ENCODE results near the gene MYH11. TPM values are rescaled to one million over a fixed set of nuclear protein-coding genes. Genes with fewer than 3 reads are reported as not detected.

Gene MYH11
- total RNA-seq, 4 donors from 2014 or later, result 5.6 to 57.7 (median 20.4) TPM

DNA sequence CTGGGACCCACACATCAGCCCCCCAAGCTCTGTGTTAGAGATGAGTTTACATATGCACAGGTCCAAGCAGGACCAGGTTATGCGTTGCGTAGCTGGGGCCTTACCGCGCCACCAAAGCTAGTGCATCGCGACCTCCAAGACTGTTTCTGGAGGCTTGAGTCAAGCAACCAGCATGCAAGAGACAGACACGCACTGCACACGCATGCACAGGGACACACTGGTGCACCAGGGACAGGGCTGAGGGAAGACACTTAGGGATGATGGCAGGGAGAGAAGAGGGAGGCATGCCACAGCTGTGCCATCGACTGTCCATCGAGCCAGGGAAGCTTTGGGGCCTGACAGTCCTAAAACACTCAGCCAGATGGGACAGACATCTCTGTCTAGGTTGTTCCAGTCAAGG lies 72.8 kb downstream of the MYH11 start:
- TF ChIP-seq, protein P1, sequence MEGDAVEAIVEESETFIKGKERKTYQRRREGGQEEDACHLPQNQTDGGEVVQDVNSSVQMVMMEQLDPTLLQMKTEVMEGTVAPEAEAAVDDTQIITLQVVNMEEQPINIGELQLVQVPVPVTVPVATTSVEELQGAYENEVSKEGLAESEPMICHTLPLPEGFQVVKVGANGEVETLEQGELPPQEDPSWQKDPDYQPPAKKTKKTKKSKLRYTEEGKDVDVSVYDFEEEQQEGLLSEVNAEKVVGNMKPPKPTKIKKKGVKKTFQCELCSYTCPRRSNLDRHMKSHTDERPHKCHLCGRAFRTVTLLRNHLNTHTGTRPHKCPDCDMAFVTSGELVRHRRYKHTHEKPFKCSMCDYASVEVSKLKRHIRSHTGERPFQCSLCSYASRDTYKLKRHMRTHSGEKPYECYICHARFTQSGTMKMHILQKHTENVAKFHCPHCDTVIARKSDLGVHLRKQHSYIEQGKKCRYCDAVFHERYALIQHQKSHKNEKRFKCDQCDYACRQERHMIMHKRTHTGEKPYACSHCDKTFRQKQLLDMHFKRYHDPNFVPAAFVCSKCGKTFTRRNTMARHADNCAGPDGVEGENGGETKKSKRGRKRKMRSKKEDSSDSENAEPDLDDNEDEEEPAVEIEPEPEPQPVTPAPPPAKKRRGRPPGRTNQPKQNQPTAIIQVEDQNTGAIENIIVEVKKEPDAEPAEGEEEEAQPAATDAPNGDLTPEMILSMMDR (IDR thresholded peaks at IDR 0.05 in 4 of 5, conservative IDR thresholded peaks at IDR 0.05 in 1 of 5), result no peak
- no peak for TF ChIP-seq POLR2A (IDR thresholded peaks at IDR 0.05)
- intact Hi-C loops (cut with DNase I; ENCODE audit: low total_unique reads), result no loop called here
- no peaks in the 10 kb centered on the region for H3K9me3 ChIP-seq
- no peak overlapping the region for H3K4me3 ChIP-seq
- no peak for DNase-seq
- H3K4me1 ChIP-seq, result no peaks in the 10 kb centered on the region
- no peaks in the 10 kb centered on the region for H3K27me3 ChIP-seq
- ATAC-seq, result no peak
- H3K27ac ChIP-seq, result no peak overlapping the region
- H3K36me3 ChIP-seq, result no peaks in the 10 kb centered on the region
- in situ Hi-C loops (cut with MboI; ENCODE audit: low sequenced_read_pairs in 4 of 4), result no loop called here

DNA sequence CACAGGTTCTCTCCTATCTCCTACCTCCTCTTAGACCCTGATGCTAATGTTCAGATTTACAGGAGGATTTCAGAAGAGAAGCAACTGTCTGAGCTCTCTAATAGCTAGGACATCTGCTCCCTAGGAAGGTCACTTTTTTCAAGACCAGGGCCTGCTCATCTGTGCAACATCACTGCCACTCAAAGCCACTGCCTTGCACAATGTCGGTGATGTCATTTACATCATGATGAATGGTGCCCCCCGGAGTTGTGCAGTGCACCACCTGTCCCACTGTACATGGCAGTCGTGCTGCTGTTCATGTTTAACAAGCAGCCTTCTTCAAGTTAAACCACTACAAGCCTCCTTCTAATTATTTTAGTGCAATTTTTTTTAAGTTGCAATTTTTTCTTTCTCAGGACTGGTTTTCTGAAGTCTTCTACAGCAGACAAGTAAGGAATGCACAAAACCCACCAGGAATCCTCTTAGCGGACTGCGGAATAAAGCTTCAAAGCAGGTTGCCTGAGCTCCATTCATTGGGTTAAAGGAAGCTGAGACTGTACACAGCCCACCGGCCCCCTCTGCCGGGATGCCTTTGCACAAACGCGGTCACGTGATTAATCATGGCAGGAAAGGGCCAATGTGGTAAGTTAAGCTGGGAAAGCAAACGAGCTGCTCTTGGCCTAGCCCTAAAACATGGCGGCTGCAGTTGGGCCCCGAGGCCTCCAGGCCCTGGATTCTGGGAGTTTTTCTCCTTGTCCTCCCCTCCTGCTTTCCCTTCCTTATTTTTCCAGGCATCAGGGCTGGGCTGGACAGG lies 74.1 kb downstream of the MYH11 start:
- DNase-seq, result no peak
- ATAC-seq, result no peak
- in situ Hi-C loops (cut with MboI; ENCODE audit: low sequenced_read_pairs in 4 of 4) (no loop called here), intact Hi-C loops (cut with DNase I; ENCODE audit: low total_unique reads) (no loop called here)
- no peaks in the 10 kb centered on the region for H3K9me3 ChIP-seq
- H3K27ac ChIP-seq, result no peak overlapping the region
- no peaks in the 10 kb centered on the region for H3K36me3 ChIP-seq
- no peaks in the 10 kb centered on the region for H3K4me1 ChIP-seq
- H3K4me3 ChIP-seq, result no peak overlapping the region
- TF ChIP-seq, protein P1 (IDR thresholded peaks at IDR 0.05 in 4 of 5, conservative IDR thresholded peaks at IDR 0.05 in 1 of 5), result no peak
- TF ChIP-seq POLR2A (IDR thresholded peaks at IDR 0.05), result no peak
- no peaks in the 10 kb centered on the region for H3K27me3 ChIP-seq

DNA sequence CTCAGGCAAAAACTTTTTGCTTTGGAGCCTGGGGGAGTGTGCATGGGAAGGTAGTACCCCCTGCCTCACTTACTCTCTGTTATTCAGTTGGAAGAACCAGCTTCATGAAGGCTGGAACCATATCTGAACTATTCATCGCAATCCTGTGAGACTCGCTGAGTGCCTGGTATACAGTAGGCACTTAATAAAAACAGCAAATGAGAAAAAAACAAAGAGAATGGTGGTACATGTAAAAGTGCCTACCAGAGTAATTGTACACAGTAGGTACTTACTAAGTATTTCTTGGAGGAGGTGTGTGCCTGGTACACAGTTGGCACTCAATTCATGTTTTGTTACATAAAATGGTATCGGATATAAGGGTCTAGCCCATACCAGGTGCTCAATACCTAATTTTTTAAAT lies 75.2 kb downstream of the MYH11 start:
- intact Hi-C loops (cut with DNase I; ENCODE audit: low total_unique reads) (no loop called here), in situ Hi-C loops (cut with MboI; ENCODE audit: low sequenced_read_pairs in 4 of 4) (no loop called here)
- Histone ChIP-seq H3K36me3 (no peaks in the 10 kb centered on the region), H3K9me3 (no peaks in the 10 kb centered on the region), H3K27ac (no peak overlapping the region), H3K4me3 (no peak overlapping the region), H3K4me1 (no peaks in the 10 kb centered on the region), H3K27me3 (no peaks in the 10 kb centered on the region)
- TF ChIP-seq, protein P1 (IDR thresholded peaks at IDR 0.05 in 4 of 5, conservative IDR thresholded peaks at IDR 0.05 in 1 of 5), result no peak
- no peak for TF ChIP-seq POLR2A (IDR thresholded peaks at IDR 0.05)
- ATAC-seq (no peak), DNase-seq (no peak)

DNA sequence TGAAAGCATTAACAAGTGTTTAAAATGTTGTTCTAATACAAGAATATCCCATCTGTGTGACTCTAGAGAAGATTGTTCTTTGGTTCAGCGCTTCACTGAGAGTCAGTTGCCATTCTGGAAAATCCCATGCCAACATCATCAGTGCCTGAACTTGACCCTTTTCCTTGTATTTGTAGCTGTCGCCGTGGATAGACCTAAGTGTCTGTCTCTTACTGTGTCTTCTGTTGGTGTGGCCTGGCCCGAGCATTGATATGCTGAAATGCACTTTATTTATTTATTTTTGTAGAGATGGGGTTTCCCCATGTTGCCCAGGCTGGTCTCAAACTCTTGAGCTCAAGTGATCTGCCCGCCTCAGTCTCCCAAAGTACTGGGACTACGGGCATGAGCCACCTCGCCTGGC lies 76.0 kb downstream of the MYH11 start:
- in situ Hi-C loops (cut with MboI; ENCODE audit: low sequenced_read_pairs in 4 of 4), result no loop called here
- Histone ChIP-seq H3K9me3 (no peaks in the 10 kb centered on the region), H3K27me3 (no peaks in the 10 kb centered on the region), H3K36me3 (no peaks in the 10 kb centered on the region), H3K27ac (no peak overlapping the region), H3K4me3 (no peak overlapping the region), H3K4me1 (no peaks in the 10 kb centered on the region)
- no peak for DNase-seq
- intact Hi-C loops (cut with DNase I; ENCODE audit: low total_unique reads), result no loop called here
- no peak for ATAC-seq
- TF ChIP-seq, protein P1 (IDR thresholded peaks at IDR 0.05 in 4 of 5, conservative IDR thresholded peaks at IDR 0.05 in 1 of 5), result no peak
- no peak for TF ChIP-seq POLR2A (IDR thresholded peaks at IDR 0.05)

Data from gastrocnemius medialis (tissue), 4 donors.